Pancreas (tissue), 10 donors: Measurements from ENCODE around the gene CNTNAP1. TPM values are rescaled to one million over a fixed set of nuclear protein-coding genes. Genes with fewer than 3 reads are reported as not detected.

Experiments used
- ATAC-seq, 4 donors: fragments of 200-7000 bp; cut with Tn5 transposase; one replicate each; pipeline versions ENCODE4 v1.8.0 to v1.9.1; 2020; ENCODE audit warnings: mild to moderate bottlenecking in 4 of 4, moderate library complexity in 4 of 4
- DNase-seq, 6 donors: peaks; one replicate each; pipeline ENCODE4 v3.0.0-alpha.2; 2020
- FAIRE-seq: peaks from 2 replicates; lab custom pipeline; 2012; peaks lifted over from hg19 to GRCh38; lab: Jason Lieb, UNC
- H3K27ac ChIP-seq, 4 donors: fragments of 200-600 bp; sonication (generic); 1 replicate in 3 of 4; 2 replicates in 1 of 4; pipeline versions ENCODE4 v1.5.0 to v1.8.0; 2020
- H3K27me3 ChIP-seq, 4 donors: fragments of 200-600 bp; one replicate each; pipeline ENCODE4 v1.8.0; 2021
- H3K36me3 ChIP-seq, 3 donors: fragments of 200-600 bp; sonication (generic) in 1 of 3; one replicate each; pipeline versions ENCODE4 v1.5.0 to v1.8.0; 2020 to 2021
- H3K4me1 ChIP-seq, 3 donors: fragments of 200-600 bp; one replicate each; pipeline ENCODE4 v1.8.0; 2021
- H3K4me3 ChIP-seq, 4 donors: fragments of 200-600 bp; sonication (generic) in 2 of 4; one replicate each; pipeline versions ENCODE4 v1.5.0 to v1.8.0; 2020 to 2021
- H3K9me3 ChIP-seq, 4 donors: fragments of 200-600 bp; one replicate each; pipeline ENCODE4 v1.8.0; 2021
- WGBS, 2 donors: extraction: QIAGEN DNeasy Blood & Tissue Kit; methylation state at CpG; one replicate each; pipeline ENCODE4 v1.1.7; 2013; 5-methylcytosine and 5-hydroxymethylcytosine counted together
- intact Hi-C, 3 donors: fragments of 100-400 bp; cut with DNase I; formaldehyde crosslinking; loops; one replicate each; pipeline versions ENCODE4 v1.11.1 to v1.14.2; 2022
- polyA plus RNA-seq, 2 donors: library from polyadenylated mRNA; stranded (reverse); fragments of 200-250 nt; gene quantifications; one replicate each; pipeline ENCODE4 v1.2.3, GENCODE V29; 2013
- total RNA-seq, 6 donors: library from RNA; stranded (reverse); fragmentation: NEBNext Ultra II Directional in 4 of 6; extraction: Animal tissue kit (Norgen Biotek cat#: 25700) in 4 of 6; gene quantifications; one replicate each; pipeline versions ENCODE4 v1.2.1 to v1.2.4, GENCODE V29; 2021 to 2023
- TF ChIP-seq, protein P1 (sequence below), 4 donors: fragments of 200-600 bp; sonication (generic) in 3 of 4; IDR thresholded peaks; one replicate each; pipeline versions ENCODE4 v1.5.0 to v1.8.0; 2021; ENCODE audit warnings: antibody characterized with exemption in 4 of 4
- donor health status: healthy with polysubstance abuse.
- donor health status: DM: no; HTN: no; CAD: no; lungs with moderate emphysema.
- donor health status: DM: no; HTN: no; CAD: no.
- donor health status: control.
- donor health status: control.
- donor health status: Bipolar disorder and iron deficiency.
- donor health status: DM: yes; HTN: yes; CAD: no.
- donor health status: DM: no; HTN: no; CAD: no.
- donor health status: DM: no; HTN: no; CAD: no.
- donor health status: DM: yes; HTN: yes; CAD: no.

The CNTNAP1 gene
- total and polyA plus RNA-seq, 8 donors = 3.1 to 20.0 (median 6.8) TPM

DNA sequence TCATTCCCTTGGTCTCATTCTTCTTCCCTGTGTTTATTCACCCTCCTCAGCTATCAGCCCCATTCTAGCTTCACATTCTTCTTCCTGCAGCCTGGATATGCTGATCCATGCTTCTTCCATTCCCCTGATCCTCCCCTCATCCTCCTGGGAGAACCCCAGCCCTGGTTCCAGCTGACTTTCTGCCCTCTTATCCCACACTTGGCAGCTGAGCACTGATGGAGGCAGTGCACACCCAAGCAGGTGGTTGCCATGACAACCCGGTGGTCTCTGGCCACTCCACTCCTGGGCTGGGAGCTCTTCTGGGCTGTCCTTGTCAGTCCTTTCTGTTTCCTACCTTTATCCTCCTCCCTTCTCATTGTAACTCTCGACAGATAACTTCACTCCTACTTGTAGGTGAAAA is 40.0 kb upstream of the CNTNAP1 start:
- Histone ChIP-seq H3K4me1 (no peaks in the 10 kb centered on the region), H3K36me3 (no peaks in the 10 kb centered on the region), H3K27me3 (no peaks in the 10 kb centered on the region), H3K27ac (no peak overlapping the region), H3K4me3 (no peak overlapping the region), H3K9me3 (no peaks in the 10 kb centered on the region)
- no peak for DNase-seq
- ATAC-seq = no peak
- intact Hi-C loops = no loop called here
- TF ChIP-seq, protein P1, sequence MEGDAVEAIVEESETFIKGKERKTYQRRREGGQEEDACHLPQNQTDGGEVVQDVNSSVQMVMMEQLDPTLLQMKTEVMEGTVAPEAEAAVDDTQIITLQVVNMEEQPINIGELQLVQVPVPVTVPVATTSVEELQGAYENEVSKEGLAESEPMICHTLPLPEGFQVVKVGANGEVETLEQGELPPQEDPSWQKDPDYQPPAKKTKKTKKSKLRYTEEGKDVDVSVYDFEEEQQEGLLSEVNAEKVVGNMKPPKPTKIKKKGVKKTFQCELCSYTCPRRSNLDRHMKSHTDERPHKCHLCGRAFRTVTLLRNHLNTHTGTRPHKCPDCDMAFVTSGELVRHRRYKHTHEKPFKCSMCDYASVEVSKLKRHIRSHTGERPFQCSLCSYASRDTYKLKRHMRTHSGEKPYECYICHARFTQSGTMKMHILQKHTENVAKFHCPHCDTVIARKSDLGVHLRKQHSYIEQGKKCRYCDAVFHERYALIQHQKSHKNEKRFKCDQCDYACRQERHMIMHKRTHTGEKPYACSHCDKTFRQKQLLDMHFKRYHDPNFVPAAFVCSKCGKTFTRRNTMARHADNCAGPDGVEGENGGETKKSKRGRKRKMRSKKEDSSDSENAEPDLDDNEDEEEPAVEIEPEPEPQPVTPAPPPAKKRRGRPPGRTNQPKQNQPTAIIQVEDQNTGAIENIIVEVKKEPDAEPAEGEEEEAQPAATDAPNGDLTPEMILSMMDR (IDR thresholded peaks at IDR 0.05) = no peak
- WGBS, 2 donors = 28 to 33% methylated on average over 2 of the region's 2 CpGs
- FAIRE-seq = no peak

DNA sequence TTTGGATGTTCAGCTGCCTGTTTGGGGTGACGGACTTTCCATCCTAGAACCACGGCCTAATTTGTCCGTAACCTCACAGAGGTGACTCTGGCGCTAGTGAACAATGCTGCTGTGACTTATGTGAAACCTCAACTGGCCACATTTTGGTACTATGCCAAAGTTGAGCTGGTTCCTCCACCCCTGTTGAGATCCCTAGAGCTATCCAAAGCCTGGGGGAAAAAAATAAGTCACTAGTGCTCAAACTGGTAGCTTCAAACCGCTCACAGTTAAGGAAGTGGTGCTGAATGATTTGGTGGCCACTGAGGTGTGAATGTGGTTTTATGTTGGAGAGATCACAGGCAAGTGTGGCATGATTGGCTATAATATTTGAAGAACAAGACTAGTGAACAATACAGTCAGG is 34.6 kb upstream of the CNTNAP1 start:
- TF ChIP-seq, protein P1 (IDR thresholded peaks at IDR 0.05) = no peak
- Histone ChIP-seq H3K4me3 (no peak overlapping the region), H3K9me3 (no peaks in the 10 kb centered on the region), H3K27me3 (no peaks in the 10 kb centered on the region), H3K36me3 (no peaks in the 10 kb centered on the region), H3K27ac (no peak overlapping the region), H3K4me1 (peaks cover 0 to 5% (median 0%) of the 10 kb centered on the region in 3 donors)
- intact Hi-C loops = no loop called here
- DNase-seq = no peak
- WGBS, 2 donors = 87 to 94% methylated on average over 5 of the region's 5 CpGs
- no peak for FAIRE-seq
- ATAC-seq = no peak

DNA sequence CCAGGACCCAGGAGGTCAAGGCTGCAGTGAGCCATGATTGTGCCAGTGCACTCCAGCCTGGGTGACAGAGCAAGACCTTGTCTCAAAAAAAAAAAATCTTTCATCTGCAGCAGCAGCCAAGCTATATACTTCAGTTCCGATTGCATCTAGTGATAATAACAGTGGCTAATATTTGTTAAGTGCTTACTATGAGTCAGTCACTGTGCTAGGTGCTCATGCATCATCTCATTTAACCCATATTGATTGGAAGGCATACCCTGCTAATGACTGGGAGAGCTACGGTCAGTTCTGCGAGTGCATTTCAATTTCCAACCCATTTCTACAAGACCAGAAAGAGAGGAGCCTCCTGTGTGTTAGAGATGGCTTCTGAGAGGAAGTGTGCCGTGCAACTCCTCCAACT is 30.9 kb upstream of the CNTNAP1 start:
- Histone ChIP-seq H3K4me3 (no peak overlapping the region), H3K27me3 (no peaks in the 10 kb centered on the region), H3K4me1 (peaks cover 0 to 8% (median 5%) of the 10 kb centered on the region in 3 donors), H3K36me3 (no peaks in the 10 kb centered on the region), H3K9me3 (no peaks in the 10 kb centered on the region), H3K27ac (no peak overlapping the region)
- FAIRE-seq (no peak), ATAC-seq (no peak), DNase-seq (no peak)
- TF ChIP-seq, protein P1 (IDR thresholded peaks at IDR 0.05) = no peak
- intact Hi-C loops = no loop called here
- WGBS, 2 donors = 73% methylated on average over 4 of the region's 4 CpGs

DNA sequence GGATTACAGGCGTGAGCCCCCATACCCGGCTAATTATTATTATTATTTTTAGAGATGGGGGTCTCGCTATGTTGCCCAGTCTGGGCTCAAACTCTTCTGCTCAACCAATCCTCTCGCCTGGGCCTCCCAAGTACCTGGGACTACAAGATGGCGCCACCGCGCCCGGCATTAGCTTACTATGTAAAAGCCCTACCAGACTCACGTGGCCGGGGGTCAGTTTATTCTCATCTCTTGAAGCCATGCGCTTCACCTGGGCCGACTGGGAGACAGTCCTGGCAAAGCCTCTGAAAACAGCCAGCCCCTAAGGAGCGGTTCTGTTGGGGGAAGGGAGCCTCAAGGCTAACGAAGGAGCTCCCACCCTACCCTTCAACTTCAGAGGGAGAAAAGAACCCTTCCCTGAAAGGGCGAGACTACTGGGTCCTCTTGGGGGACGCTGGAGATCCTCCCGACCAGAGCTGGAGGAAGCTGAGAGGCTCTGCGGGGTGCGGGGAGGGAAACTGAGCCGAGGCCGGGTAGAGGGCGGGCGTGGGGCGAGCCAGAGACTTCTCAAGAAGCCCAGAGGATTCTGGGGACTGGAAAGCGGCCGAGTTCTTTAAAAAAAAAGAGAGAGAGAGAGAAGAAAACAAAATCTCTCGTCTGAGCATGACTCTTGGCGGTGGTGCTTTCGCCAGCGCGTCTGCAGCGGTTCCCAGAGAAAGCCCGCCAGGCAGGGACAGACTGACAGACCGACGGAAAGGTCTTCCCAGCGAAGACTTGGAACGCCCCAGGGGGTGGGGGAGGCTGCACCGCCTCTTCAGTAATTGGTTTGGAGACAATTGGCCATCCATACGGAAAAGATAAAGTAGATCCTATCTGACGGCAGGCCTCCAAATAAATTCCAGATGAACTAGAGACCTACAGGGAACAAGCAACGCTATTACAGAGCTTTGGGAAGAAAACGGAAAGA is 28.9 kb upstream of the CNTNAP1 start:
- Histone ChIP-seq H3K9me3 (no peaks in the 10 kb centered on the region), H3K4me3 (peak overlapping the region in 2 of 4 donors; percentile 22 to 38), H3K27me3 (no peaks in the 10 kb centered on the region), H3K27ac (peak overlapping the region in 3 of 4 donors; percentile 39 to 77 (median 76)), H3K4me1 (peaks cover 0 to 8% (median 5%) of the 10 kb centered on the region in 3 donors), H3K36me3 (no peaks in the 10 kb centered on the region)
- intact Hi-C loops = no loop called here
- 29 to 31% methylated on average over 41 of the region's 42 CpGs for WGBS, 2 donors
- peak; percentile 52 to 79 (median 70) for DNase-seq
- TF ChIP-seq, protein P1 (IDR thresholded peaks at IDR 0.05) = no peak
- FAIRE-seq = no peak
- ATAC-seq = peak; percentile 63 to 85 (median 79)

DNA sequence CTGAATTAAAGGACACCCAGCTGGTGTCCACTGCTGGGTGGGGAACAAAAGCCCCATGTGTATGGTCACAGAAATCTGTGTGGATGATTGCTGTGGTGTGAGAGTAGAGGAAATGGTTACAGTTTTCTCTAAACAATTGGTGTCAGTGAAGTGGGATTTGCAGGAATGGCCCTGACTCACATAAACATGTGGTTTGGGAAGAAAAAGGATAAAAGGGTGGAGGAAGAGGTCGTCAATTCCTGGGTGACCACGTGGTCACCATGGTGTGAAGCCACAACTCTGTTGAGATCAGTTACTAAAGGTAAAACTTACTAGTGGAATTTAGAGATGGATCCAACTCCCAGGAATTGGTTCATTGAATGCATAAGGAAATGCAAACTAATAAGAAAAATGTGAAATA is 26.8 kb upstream of the CNTNAP1 start:
- Histone ChIP-seq H3K4me1 (peaks cover 0 to 9% (median 5%) of the 10 kb centered on the region in 3 donors), H3K4me3 (no peak overlapping the region), H3K9me3 (no peaks in the 10 kb centered on the region), H3K36me3 (no peaks in the 10 kb centered on the region), H3K27ac (no peak overlapping the region), H3K27me3 (no peaks in the 10 kb centered on the region)
- FAIRE-seq = no peak
- ATAC-seq = no peak
- DNase-seq = no peak
- TF ChIP-seq, protein P1 (IDR thresholded peaks at IDR 0.05) = no peak
- WGBS, 2 donors = 75 to 79% methylated on average over 2 of the region's 2 CpGs
- intact Hi-C loops = no loop called here
